D721Med (cell line): ENCODE results near the gene VSTM4.

Experiments
- DNase-seq: peaks from one replicate; pipeline ENCODE4 v3.0.0; 2011; ENCODE audit warnings: low spot score; ENCODE audit not compliant: insufficient read length
- FAIRE-seq: peaks from 2 replicates; lab custom pipeline; 2011; peaks lifted over from hg19 to GRCh38; lab: Jason Lieb, UNC
- CTCF ChIP-seq: IDR thresholded peaks from 2 replicates; pipeline ENCODE4 v1.5.1; 2012; ENCODE audit warnings: mild to moderate bottlenecking, control low read depth; ENCODE audit not compliant: insufficient read depth; ENCODE audit errors: missing control alignments

VSTM4 gene

GRCh38 chr10:49037187-49037586, 78.1 kb downstream of the VSTM4 start:
- no peak for TF ChIP-seq CTCF
- FAIRE-seq: no peak
- no peak for DNase-seq

GRCh38 chr10:49036638-49037037, 78.7 kb downstream of the VSTM4 start:
- FAIRE-seq: no peak
- no peak for DNase-seq
- TF ChIP-seq CTCF: no peak

- FAIRE-seq (no peak), DNase-seq (no peak)
- no peak for TF ChIP-seq CTCF
Observed at GRCh38 chr10:49035920-49036319, 79.4 kb downstream of the VSTM4 start.

- FAIRE-seq (no peak), DNase-seq (no peak)
- no peak for TF ChIP-seq CTCF
Observed at GRCh38 chr10:49034925-49035324, 80.4 kb downstream of the VSTM4 start.

GRCh38 chr10:49033939-49034338, 81.4 kb downstream of the VSTM4 start:
- no peak for DNase-seq
- no peak for FAIRE-seq
- TF ChIP-seq CTCF: no peak

GRCh38 chr10:49029666-49030065, 85.7 kb downstream of the VSTM4 start:
- no peak for TF ChIP-seq CTCF
- DNase-seq: no peak
- no peak for FAIRE-seq

- no peak for FAIRE-seq
- TF ChIP-seq CTCF: no peak
Observed at GRCh38 chr10:49028639-49029038, 86.7 kb downstream of the VSTM4 start.

More at GRCh38 chr10:49028639-49029038, 86.7 kb downstream of the VSTM4 start:
- no peak for DNase-seq
